Measurements from ENCODE around the gene TSPYL6. TPM values are rescaled to one million over a fixed set of nuclear protein-coding genes. Genes with fewer than 3 reads are reported as not detected.

TSPYL6 gene
- total RNA-seq, 1 experiment from 2014 or later = not detected

- no peaks in the 10 kb centered on the region for H3K36me3 ChIP-seq (ENCODE audit: control insufficient read depth, insufficient read depth, low read length)
- no TSS peak for BruUV-seq (replicated peaks)
- no peak for DNase-seq (ENCODE audit: low read depth, low spot score)
- no peak overlapping the region for H3K27ac ChIP-seq (ENCODE audit: low read length)
- H3K4me3 ChIP-seq (ENCODE audit: low read depth in 2 of 2, low read length in 2 of 2) = no peak overlapping the region
- TF ChIP-seq SIN3A (IDR thresholded peaks at IDR 0.05; ENCODE audit: borderline replicate concordance, insufficient read depth, low read depth, low read length) = no peak
- TF ChIP-seq POLR2AphosphoS5 (IDR thresholded peaks at IDR 0.05; ENCODE audit: low read depth, low read length) = no peak
- no peak for TF ChIP-seq TCF7L2 (IDR thresholded peaks at IDR 0.05; ENCODE audit: low read depth, low read length)
- no peak for TF ChIP-seq REST (IDR thresholded peaks at IDR 0.05; ENCODE audit: insufficient read depth in 1 of 2, low read depth in 2 of 2, low read length in 1 of 2)
- TF ChIP-seq CTCF (IDR thresholded peaks at IDR 0.05) = no peak
- intact Hi-C loops (cut with micrococcal nuclease; ENCODE audit: unreplicated experiment) = no loop called here
- no peaks in the 10 kb centered on the region; the same call in 1 of the 2 replicates for H3K27me3 ChIP-seq (ENCODE audit: control insufficient read depth, insufficient read depth, low read length)
- H3K4me1 ChIP-seq (ENCODE audit: control insufficient read depth, insufficient read depth, low read length) = no peaks in the 10 kb centered on the region
- ATAC-seq = no peak
- H3K9me3 ChIP-seq (ENCODE audit: control insufficient read depth, insufficient read depth, low read depth, low read length) = no peaks in the 10 kb centered on the region
- ChIA-PET POLR2A (no interaction called here), CTCF (no interaction called here)
- in situ Hi-C loops (cut with HindIII; ENCODE audit: low pct_unique_long_range_greater_than_20kb, low sequenced_read_pairs) = no loop called here
These were observed 2.1 kb upstream of the TSPYL6 start for GRCh38 chr2:54258166-54258565.

- DNase-seq (ENCODE audit: low read depth, low spot score) (no peak), ATAC-seq (no peak)
- no peak for TF ChIP-seq TCF7L2 (IDR thresholded peaks at IDR 0.05; ENCODE audit: low read depth, low read length)
- ChIA-PET CTCF (no interaction called here), POLR2A (no interaction called here)
- intact Hi-C loops (cut with micrococcal nuclease; ENCODE audit: unreplicated experiment) = no loop called here
- Histone ChIP-seq H3K4me3 (ENCODE audit: low read depth in 2 of 2, low read length in 2 of 2) (no peak overlapping the region), H3K9me3 (ENCODE audit: control insufficient read depth, insufficient read depth, low read depth, low read length) (no peaks in the 10 kb centered on the region), H3K27ac (ENCODE audit: low read length) (no peak overlapping the region), H3K36me3 (ENCODE audit: control insufficient read depth, insufficient read depth, low read length) (no peaks in the 10 kb centered on the region), H3K27me3 (ENCODE audit: control insufficient read depth, insufficient read depth, low read length) (no peaks in the 10 kb centered on the region; the same call in 1 of the 2 replicates), H3K4me1 (ENCODE audit: control insufficient read depth, insufficient read depth, low read length) (no peaks in the 10 kb centered on the region)
- BruUV-seq (replicated peaks) = no TSS peak
- in situ Hi-C loops (cut with HindIII; ENCODE audit: low pct_unique_long_range_greater_than_20kb, low sequenced_read_pairs) = no loop called here
These were observed 569 bp downstream of the TSPYL6 start for GRCh38 chr2:54255230-54256090.

- intact Hi-C loops (cut with micrococcal nuclease; ENCODE audit: unreplicated experiment) (no loop called here), in situ Hi-C loops (cut with HindIII; ENCODE audit: low pct_unique_long_range_greater_than_20kb, low sequenced_read_pairs) (no loop called here)
- ATAC-seq (no peak), DNase-seq (ENCODE audit: low read depth, low spot score) (no peak)
- Histone ChIP-seq H3K4me1 (ENCODE audit: control insufficient read depth, insufficient read depth, low read length) (no peaks in the 10 kb centered on the region), H3K9me3 (ENCODE audit: control insufficient read depth, insufficient read depth, low read depth, low read length) (no peaks in the 10 kb centered on the region), H3K4me3 (ENCODE audit: low read depth in 2 of 2, low read length in 2 of 2) (no peak overlapping the region), H3K36me3 (ENCODE audit: control insufficient read depth, insufficient read depth, low read length) (no peaks in the 10 kb centered on the region), H3K27ac (ENCODE audit: low read length) (no peak overlapping the region), H3K27me3 (ENCODE audit: control insufficient read depth, insufficient read depth, low read length) (no peaks in the 10 kb centered on the region)
- TF ChIP-seq REST (IDR thresholded peaks at IDR 0.05; ENCODE audit: insufficient read depth in 1 of 2, low read depth in 2 of 2, low read length in 1 of 2) (no peak), CTCF (IDR thresholded peaks at IDR 0.05) (0 out of 2 replicates have a peak, but pooled peaks have one; percentile 10), SIN3A (IDR thresholded peaks at IDR 0.05; ENCODE audit: borderline replicate concordance, insufficient read depth, low read depth, low read length) (no peak)
- BruUV-seq (replicated peaks) = no TSS peak
- ChIA-PET POLR2A (interaction anchor here (0.6 kb wide), 1 partner anchor 106 kb away, joined by 3 read pairs; no protein-coding TSS in a partner anchor), CTCF (no interaction called here)
These were observed 1.8 kb downstream of the TSPYL6 start for GRCh38 chr2:54254180-54254579.
